GM12874 (cell line): ENCODE data around the gene BMP2K.

Source experiments
- CTCF ChIP-seq: IDR thresholded peaks from 2 replicates; pipeline ENCODE4 v1.5.1; 2011; ENCODE audit warnings: low read depth, mild to moderate bottlenecking, control low read depth, low read length, moderate library complexity; ENCODE audit not compliant: insufficient read depth

The BMP2K gene

GRCh38 chr4:78930016-78930629 lies 154.0 kb downstream of the BMP2K start:
- no peak for TF ChIP-seq CTCF

GRCh38 chr4:78936989-78937388 lies 160.8 kb downstream of the BMP2K start:
- no peak for TF ChIP-seq CTCF

GRCh38 chr4:78937837-78938236 lies 161.7 kb downstream of the BMP2K start:
- TF ChIP-seq CTCF = no peak

GRCh38 chr4:78938474-78938867 lies 162.3 kb downstream of the BMP2K start:
- no peak for TF ChIP-seq CTCF

GRCh38 chr4:78938868-78939666 lies 162.9 kb downstream of the BMP2K start, which contains the start of gene PAQR3:
Gene PAQR3 (minus strand): TSS chr4:78939438. CDS start chr4:78939224, 214 bp downstream.
- TF ChIP-seq CTCF = no peak

- no peak for TF ChIP-seq CTCF
Observed at GRCh38 chr4:78939667-78940008, 163.5 kb downstream of the BMP2K start.

- TF ChIP-seq CTCF = no peak
Observed at GRCh38 chr4:78940752-78941151, 164.6 kb downstream of the BMP2K start.
